ENCODE data around the gene ZNF774.

ZNF774 gene

GRCh38 chr15:90393040-90393439 is 41.0 kb downstream of the ZNF774 start:
- TF ChIP-seq FOXP2 (optimal IDR thresholded peaks at IDR 0.05; ENCODE audit: borderline replicate concordance, extremely low read depth, extremely low read length, insufficient read depth) = no peak
- TF ChIP-seq TAF1 (IDR thresholded peaks at IDR 0.05; ENCODE audit: borderline replicate concordance, insufficient read depth, low read length) = no peak
- TF ChIP-seq SIN3A (IDR thresholded peaks at IDR 0.05; ENCODE audit: borderline replicate concordance, insufficient read depth, low read length) = no peak
- no peak for TF ChIP-seq POLR2AphosphoS5 (IDR thresholded peaks at IDR 0.05; ENCODE audit: low read depth, low read length)
- TF ChIP-seq REST (IDR thresholded peaks at IDR 0.05; ENCODE audit: insufficient read depth in 1 of 2, low read depth in 2 of 2, low read length in 2 of 2) = no peak

GRCh38 chr15:90394074-90394473 is 42.0 kb downstream of the ZNF774 start:
- TF ChIP-seq FOXP2 (optimal IDR thresholded peaks at IDR 0.05; ENCODE audit: borderline replicate concordance, extremely low read depth, extremely low read length, insufficient read depth) (no peak), SIN3A (IDR thresholded peaks at IDR 0.05; ENCODE audit: borderline replicate concordance, insufficient read depth, low read length) (no peak), POLR2AphosphoS5 (IDR thresholded peaks at IDR 0.05; ENCODE audit: low read depth, low read length) (no peak), REST (IDR thresholded peaks at IDR 0.05; ENCODE audit: insufficient read depth in 1 of 2, low read depth in 2 of 2, low read length in 2 of 2) (no peak)

GRCh38 chr15:90394748-90395442 is 42.8 kb downstream of the ZNF774 start:
- TF ChIP-seq REST (IDR thresholded peaks at IDR 0.05; ENCODE audit: insufficient read depth in 1 of 2, low read depth in 2 of 2, low read length in 2 of 2) (no peak), FOXP2 (optimal IDR thresholded peaks at IDR 0.05; ENCODE audit: borderline replicate concordance, extremely low read depth, extremely low read length, insufficient read depth) (no peak), POLR2AphosphoS5 (IDR thresholded peaks at IDR 0.05; ENCODE audit: low read depth, low read length) (no peak), TAF1 (IDR thresholded peaks at IDR 0.05; ENCODE audit: borderline replicate concordance, insufficient read depth, low read length) (no peak), SIN3A (IDR thresholded peaks at IDR 0.05; ENCODE audit: borderline replicate concordance, insufficient read depth, low read length) (no peak)

GRCh38 chr15:90396321-90396720 is 44.2 kb downstream of the ZNF774 start:
- TF ChIP-seq FOXP2 (optimal IDR thresholded peaks at IDR 0.05; ENCODE audit: borderline replicate concordance, extremely low read depth, extremely low read length, insufficient read depth) (no peak), SIN3A (IDR thresholded peaks at IDR 0.05; ENCODE audit: borderline replicate concordance, insufficient read depth, low read length) (no peak), TAF1 (IDR thresholded peaks at IDR 0.05; ENCODE audit: borderline replicate concordance, insufficient read depth, low read length) (no peak), POLR2AphosphoS5 (IDR thresholded peaks at IDR 0.05; ENCODE audit: low read depth, low read length) (no peak), REST (IDR thresholded peaks at IDR 0.05; ENCODE audit: insufficient read depth in 1 of 2, low read depth in 2 of 2, low read length in 2 of 2) (no peak)

Measured in PFSK-1 (cell line).